Omental fat pad (tissue), 4 donors: ENCODE results near the gene MAGOH. TPM values are rescaled to one million over a fixed set of nuclear protein-coding genes. Genes with fewer than 3 reads are reported as not detected.

Experiments
- ATAC-seq: fragments of 150-250 bp; one replicate; pipeline ENCODE4 v1.9.1; 2016; ENCODE audit warnings: mild to moderate bottlenecking, moderate library complexity; ENCODE audit not compliant: low FRiP score
- DNase-seq: peaks from one replicate; pipeline ENCODE4 v3.0.0-alpha.2; 2019; ENCODE audit warnings: low spot score
- total RNA-seq, 4 donors: library from RNA; depleted of rRNA; stranded (reverse); fragments of >200 nt; gene quantifications; one replicate each; pipeline ENCODE4 v1.1.0, GENCODE V29; 2016
- TF ChIP-seq, protein P1 (sequence below), 3 donors: fragments of 450-650 bp; IDR thresholded peaks; one replicate each; pipeline ENCODE4 v1.5.1; 2016 to 2017; ENCODE audit warnings: antibody characterized with exemption in 3 of 3, mild to moderate bottlenecking in 3 of 3, moderate library complexity in 2 of 3

The MAGOH gene
- total RNA-seq, 4 donors from 2014 or later, result 20.3 to 46.7 (median 26.8) TPM

DNA sequence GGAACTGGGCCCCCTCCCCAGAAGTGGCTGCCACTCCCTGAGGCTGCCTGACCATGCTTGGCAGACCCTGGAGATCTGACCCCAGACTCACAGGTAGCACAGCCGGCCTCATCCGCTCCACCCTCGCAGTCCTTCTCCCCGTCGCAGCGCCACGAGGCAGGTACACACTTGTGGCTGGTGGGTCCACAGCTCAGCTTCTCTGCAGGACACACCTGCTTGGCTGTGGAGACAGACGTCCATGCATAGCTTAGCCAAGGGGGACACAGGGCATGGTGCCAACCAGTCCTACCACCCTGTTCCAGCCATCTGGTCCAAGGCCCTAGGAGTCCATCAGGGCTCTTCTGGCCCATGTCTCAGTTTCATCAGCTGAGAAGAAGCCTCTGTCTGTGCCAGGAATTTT is 42.2 kb upstream of the MAGOH start:
- TF ChIP-seq, protein P1, sequence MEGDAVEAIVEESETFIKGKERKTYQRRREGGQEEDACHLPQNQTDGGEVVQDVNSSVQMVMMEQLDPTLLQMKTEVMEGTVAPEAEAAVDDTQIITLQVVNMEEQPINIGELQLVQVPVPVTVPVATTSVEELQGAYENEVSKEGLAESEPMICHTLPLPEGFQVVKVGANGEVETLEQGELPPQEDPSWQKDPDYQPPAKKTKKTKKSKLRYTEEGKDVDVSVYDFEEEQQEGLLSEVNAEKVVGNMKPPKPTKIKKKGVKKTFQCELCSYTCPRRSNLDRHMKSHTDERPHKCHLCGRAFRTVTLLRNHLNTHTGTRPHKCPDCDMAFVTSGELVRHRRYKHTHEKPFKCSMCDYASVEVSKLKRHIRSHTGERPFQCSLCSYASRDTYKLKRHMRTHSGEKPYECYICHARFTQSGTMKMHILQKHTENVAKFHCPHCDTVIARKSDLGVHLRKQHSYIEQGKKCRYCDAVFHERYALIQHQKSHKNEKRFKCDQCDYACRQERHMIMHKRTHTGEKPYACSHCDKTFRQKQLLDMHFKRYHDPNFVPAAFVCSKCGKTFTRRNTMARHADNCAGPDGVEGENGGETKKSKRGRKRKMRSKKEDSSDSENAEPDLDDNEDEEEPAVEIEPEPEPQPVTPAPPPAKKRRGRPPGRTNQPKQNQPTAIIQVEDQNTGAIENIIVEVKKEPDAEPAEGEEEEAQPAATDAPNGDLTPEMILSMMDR (IDR thresholded peaks at IDR 0.05), result no peak
- ATAC-seq, result no peak
- DNase-seq, result no peak

DNA sequence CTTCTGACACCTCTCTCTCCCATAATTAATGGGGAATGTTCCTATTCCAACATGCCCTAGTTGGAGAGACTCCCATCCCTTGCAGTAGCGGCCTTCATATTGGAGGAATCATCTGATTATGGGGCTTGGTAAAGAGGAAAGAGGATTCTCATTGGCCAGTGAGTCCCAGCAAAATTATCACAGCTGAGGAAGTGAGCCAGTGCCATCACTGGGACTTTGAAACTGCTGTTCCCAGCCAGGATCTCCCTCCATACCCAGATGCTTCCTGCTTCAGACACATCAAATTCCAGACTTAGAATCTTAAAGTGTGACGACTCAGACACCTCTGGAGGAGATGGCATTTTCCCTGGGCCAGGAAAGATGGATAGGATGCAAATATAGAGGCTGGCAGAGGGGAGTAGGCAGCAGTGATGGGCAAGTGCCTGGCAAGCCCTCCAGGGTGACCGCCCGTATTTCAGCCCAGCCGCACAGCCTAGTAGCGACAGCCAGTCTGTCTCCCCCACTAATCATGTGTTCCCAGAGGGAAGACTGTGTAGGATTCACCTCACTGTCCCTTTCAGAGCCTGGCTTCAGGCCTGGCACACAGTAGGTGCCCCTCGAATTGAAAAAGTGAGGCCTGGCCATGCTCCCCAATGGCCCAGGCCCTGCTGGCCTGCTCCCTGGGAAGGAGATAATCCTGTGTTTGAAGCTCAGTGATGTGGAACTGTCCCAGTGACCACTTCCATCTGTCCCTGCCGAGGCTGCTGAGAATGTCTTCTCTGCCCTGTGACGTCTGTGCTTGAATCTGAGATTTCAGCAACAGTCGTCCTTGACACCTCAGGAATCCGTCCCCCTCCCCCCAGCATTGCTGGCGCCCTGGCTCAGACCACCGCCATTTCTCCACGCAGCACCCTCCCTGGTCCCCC is 41.2 kb upstream of the MAGOH start:
- TF ChIP-seq, protein P1 (IDR thresholded peaks at IDR 0.05), result no peak
- DNase-seq (no peak), ATAC-seq (no peak)

DNA sequence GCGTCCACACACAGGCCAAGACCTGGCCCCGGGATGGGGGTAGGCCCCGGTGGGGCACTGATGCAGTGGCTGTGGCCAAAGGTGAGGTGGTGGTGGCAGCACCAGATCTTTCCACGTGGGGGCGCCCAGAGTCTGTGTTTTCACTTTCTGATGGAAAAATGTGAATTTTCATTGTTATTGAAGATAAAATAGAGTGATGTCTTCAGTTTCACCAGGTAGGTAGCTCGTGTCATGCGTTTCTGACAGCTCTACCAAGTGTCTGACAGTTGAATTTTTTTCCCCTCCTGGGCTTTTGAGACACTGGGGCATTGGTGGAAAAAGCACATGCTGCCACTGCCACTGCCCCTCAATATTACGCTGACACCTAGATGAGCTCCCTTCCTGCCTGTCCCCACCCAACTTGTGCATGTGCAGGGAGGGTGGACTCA is 40.0 kb upstream of the MAGOH start:
- no peak for ATAC-seq

DNA sequence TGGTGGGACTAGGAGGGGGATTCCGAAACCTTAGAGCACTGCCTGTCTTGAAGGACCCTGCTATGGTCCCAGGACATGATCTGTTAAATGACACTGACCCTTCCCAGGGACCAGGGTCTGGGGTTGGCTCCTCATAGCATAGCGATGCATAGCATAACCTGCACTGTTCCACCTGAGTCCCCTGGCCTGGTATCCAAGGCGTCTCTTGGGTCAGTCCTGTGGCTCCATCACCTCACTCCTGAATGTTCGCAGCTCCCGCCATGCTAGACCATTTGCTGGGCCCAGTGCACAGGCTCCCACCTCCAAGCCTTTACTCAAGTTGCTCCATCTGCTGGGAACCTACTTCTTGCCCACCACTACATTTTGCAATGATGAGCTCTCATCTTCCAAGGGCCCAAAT is 39.0 kb upstream of the MAGOH start:
- ATAC-seq (no peak), DNase-seq (no peak)
- TF ChIP-seq, protein P1 (IDR thresholded peaks at IDR 0.05), result no peak

More for the DNA sequence above, 40.0 kb upstream of the MAGOH start:
- DNase-seq, result peak; percentile 79
- TF ChIP-seq, protein P1 (IDR thresholded peaks at IDR 0.05), result peak in 1 of 3 donors; percentile 80

DNA sequence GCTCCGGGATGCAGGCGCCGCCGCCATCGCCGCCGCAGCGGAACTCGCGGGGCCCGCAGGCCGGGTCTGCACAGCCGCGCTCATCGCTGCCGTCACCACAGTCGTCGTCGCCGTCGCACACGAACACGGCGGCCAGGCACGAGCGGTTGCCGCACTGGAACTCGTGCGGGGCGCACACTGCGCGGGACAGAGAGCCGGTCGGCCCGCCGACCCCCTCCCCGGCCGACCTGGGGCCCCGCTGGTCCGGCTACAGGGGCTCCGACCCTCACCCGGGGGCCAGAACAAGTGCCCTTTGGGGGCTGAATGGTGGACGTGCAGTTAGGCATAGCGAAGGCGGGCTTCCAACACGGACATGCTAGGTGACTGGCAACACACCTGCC is 38.6 kb upstream of the MAGOH start:
- DNase-seq (no peak), ATAC-seq (no peak)
- TF ChIP-seq, protein P1 (IDR thresholded peaks at IDR 0.05), result no peak

DNA sequence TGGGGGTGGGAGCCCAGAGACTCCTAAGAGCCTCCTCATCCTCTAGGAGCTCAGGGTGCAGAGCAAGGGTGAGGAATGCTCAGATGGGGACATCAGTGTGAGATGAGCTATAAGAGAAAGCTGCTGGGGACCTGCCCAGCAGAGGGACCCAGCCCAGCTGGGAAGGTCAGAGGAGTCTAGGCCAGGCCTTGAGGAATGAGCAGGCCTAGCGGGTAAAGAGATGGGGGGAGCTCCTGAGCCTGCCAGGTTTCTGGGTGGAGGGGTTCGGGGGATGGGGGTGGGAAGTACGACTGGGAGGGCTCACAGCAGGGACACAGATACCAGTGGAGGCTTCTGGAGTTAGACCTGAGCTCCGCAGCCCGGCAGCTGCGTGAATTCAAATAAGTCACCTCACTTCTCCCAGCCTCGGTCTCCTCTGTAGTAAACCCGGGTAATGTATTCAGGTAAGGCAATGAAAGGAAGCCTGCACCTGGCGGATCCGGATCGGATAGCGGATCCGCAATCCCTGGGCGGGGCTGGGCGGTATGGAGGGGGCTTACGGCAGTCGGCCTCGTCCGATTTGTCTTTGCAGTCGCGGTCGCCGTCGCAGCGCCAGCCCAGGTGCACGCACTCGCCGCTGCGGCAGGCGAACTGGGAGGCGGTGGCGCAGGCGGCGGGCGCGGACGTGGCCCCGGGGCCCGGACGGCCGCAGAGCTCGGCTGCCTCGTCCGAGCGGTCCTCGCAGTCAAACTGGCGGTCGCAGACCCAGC is 38.0 kb upstream of the MAGOH start:
- TF ChIP-seq, protein P1 (IDR thresholded peaks at IDR 0.05), result no peak
- DNase-seq, result no peak
- ATAC-seq, result no peak
